Adrenal gland (tissue), 5 donors: Measurements from ENCODE around the gene SLIT3.

Experiments used
- POLR2A ChIP-seq, 2 donors: fragments of 450-650 bp; IDR thresholded peaks; one replicate each; pipeline ENCODE4 v1.6.1; 2017; ENCODE audit warnings: antibody characterized with exemption in 2 of 2, mild to moderate bottlenecking in 2 of 2, moderate library complexity in 1 of 2
- TF ChIP-seq, protein P1 (sequence below), 6 experiments: fragments of 450-650 bp in 4 of 6; fragments of 200-600 bp in 2 of 6; sonication (generic) in 1 of 6; IDR thresholded peaks; 1 replicate in 5 of 6; 2 replicates in 1 of 6; pipeline versions ENCODE4 v1.5.1 to v1.8.0; 2016 to 2021; ENCODE audit warnings: antibody characterized with exemption in 6 of 6, mild to moderate bottlenecking in 2 of 6, moderate library complexity in 1 of 6
- donor health status: DM: no; HTN: no; CAD: no.

DNA sequence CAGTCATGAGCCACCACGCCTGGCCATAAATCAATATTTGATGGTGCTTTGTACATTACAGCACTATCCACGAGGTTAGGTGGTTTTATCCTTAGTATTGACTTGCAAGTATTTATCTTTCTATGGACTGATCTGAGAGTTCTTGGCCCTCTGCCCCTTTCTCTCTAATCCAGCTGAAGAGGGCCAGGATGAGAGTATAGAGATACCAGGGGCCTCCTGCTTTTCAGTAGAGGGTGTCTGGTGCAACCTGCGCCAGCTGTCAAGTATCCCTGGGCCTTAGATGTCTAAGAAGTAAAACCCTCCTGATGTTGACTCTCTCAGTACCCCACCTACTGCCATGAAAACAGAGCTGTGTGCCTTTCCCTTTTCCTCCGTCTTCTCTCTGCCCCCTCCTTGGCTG, 153.4 kb downstream of the SLIT3 start:
- TF ChIP-seq, protein P1, sequence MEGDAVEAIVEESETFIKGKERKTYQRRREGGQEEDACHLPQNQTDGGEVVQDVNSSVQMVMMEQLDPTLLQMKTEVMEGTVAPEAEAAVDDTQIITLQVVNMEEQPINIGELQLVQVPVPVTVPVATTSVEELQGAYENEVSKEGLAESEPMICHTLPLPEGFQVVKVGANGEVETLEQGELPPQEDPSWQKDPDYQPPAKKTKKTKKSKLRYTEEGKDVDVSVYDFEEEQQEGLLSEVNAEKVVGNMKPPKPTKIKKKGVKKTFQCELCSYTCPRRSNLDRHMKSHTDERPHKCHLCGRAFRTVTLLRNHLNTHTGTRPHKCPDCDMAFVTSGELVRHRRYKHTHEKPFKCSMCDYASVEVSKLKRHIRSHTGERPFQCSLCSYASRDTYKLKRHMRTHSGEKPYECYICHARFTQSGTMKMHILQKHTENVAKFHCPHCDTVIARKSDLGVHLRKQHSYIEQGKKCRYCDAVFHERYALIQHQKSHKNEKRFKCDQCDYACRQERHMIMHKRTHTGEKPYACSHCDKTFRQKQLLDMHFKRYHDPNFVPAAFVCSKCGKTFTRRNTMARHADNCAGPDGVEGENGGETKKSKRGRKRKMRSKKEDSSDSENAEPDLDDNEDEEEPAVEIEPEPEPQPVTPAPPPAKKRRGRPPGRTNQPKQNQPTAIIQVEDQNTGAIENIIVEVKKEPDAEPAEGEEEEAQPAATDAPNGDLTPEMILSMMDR (IDR thresholded peaks at IDR 0.05): no peak
- no peak for TF ChIP-seq POLR2A (IDR thresholded peaks at IDR 0.05)
